ENCODE results near the gene NOP53. TPM values are rescaled to one million over a fixed set of nuclear protein-coding genes. Genes with fewer than 3 reads are reported as not detected.

Gene NOP53
- total and polyA plus RNA-seq, 9 of the 15 experiments (the other 6 are each of a cell fraction or from before 2014, with no cell fraction given): 6.5 to 274 (median 145) TPM

GRCh38 chr19:47745010-47745901 is at the start of gene NOP53 (continued):
- TF ChIP-seq ZNF592 (IDR thresholded peaks at IDR 0.05): peak; percentile 51; the same call in 1 of the 2 replicates
- no peak; the same call in 1 of the 2 replicates for TF ChIP-seq NR4A1 (CRISPR knock-in tag; IDR thresholded peaks at IDR 0.05)
- no peak for TF ChIP-seq NR4A1 (tag; IDR thresholded peaks at IDR 0.05)
- no peak for TF ChIP-seq ZKSCAN1 (IDR thresholded peaks at IDR 0.05; ENCODE audit: low read depth, low read length)
- no peak for TF ChIP-seq SMARCC2 (IDR thresholded peaks at IDR 0.05; ENCODE audit: low read depth)
- TF ChIP-seq GMEB1 (CRISPR knock-in tag; IDR thresholded peaks at IDR 0.05): peak; percentile 70; the same call in 1 of the 2 replicates
- TF ChIP-seq ATF6 (CRISPR knock-in tag; IDR thresholded peaks at IDR 0.05): 0 out of 2 replicates have a peak, but pooled peaks have one; percentile 45
- peak; percentile 94 for TF ChIP-seq HCFC1 (IDR thresholded peaks at IDR 0.05; ENCODE audit: low read depth, low read length)
- TF ChIP-seq ATF7 (IDR thresholded peaks at IDR 0.05): peak; percentile 84
- TF ChIP-seq ADNP (tag; IDR thresholded peaks at IDR 0.05): no peak
- no peak for TF ChIP-seq TSHZ1 (CRISPR knock-in tag; IDR thresholded peaks at IDR 0.05)
- TF ChIP-seq SMAD3 (CRISPR knock-in tag; conservative IDR thresholded peaks at IDR 0.05): peak; percentile 12; the same call in 1 of the 2 replicates
- TF ChIP-seq MEF2A (IDR thresholded peaks at IDR 0.05; ENCODE audit: control insufficient read depth, low read depth, low read length): no peak
- TF ChIP-seq NR3C1 (CRISPR knock-in tag; IDR thresholded peaks at IDR 0.05): no peak
